NCI-H524 treated with DMSO at 0.1 percent for 48 hours (cell line): ENCODE measurements around the gene MARCOL.

Experiments
- DNase-seq: peaks from one replicate; lab custom pipeline; 2025; lab: John Stamatoyannopoulos, UW

Gene MARCOL

GRCh38 chr5:148238418-148238794 is at the start of gene MARCOL:
MARCOL (plus strand) TSS chr5:148238525; CDS start chr5:148238598, 73 bp downstream.
- DNase-seq: no peak

GRCh38 chr5:148191010-148191409 is 47.3 kb upstream of the MARCOL start:
- DNase-seq: no peak

GRCh38 chr5:148193202-148193601 is 45.1 kb upstream of the MARCOL start:
- no peak for DNase-seq

DNA sequence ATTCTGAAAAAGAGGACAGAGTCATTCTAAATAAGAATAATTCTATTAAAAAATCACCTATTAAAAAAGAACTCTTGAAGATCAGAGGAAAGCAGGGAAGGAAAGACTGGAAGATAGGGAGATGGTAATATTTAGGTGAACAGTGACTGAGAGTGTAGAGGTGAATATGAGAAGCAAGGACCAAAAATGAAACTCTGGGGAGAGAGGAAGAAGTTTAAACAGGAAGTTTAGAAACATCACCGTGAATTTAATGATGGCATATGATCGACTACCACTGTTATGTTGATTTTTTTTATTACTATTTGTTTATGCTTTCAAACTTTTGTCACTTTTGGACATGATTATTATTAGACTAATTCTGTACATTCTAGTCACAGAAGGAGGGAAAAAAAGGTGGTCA is 37.2 kb upstream of the MARCOL start:
- DNase-seq: no peak

GRCh38 chr5:148202531-148203203 is 35.7 kb upstream of the MARCOL start, which contains the start of gene SPINK6:
SPINK6 (plus strand) TSS chr5:148203042; CDS start chr5:148203097, 55 bp downstream.
- no peak for DNase-seq

GRCh38 chr5:148205044-148205806 is 33.1 kb upstream of the MARCOL start:
- DNase-seq: no peak

DNA sequence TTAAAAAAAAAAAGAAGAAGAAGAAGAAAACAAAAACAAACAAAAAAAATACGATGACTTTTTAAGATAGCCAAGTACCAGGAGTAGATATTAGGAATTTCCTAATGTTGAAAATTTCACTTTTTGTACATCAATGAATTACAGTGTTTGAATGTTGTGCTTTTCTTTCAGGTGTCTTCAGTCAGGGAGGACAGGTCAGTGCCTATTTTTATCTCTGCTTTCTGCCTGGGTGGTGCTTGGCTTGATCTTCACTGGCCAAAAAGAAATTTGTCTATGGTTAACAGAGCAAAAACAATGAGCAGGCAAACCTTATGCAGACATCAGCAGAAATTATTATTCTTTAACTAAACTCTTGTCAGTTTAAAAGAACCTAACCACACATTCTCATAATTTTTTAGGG is 32.5 kb upstream of the MARCOL start:
- no peak for DNase-seq

GRCh38 chr5:148206620-148207019 is 31.7 kb upstream of the MARCOL start:
- no peak for DNase-seq

GRCh38 chr5:148208226-148208625 is 30.1 kb upstream of the MARCOL start:
- DNase-seq: no peak

DNA sequence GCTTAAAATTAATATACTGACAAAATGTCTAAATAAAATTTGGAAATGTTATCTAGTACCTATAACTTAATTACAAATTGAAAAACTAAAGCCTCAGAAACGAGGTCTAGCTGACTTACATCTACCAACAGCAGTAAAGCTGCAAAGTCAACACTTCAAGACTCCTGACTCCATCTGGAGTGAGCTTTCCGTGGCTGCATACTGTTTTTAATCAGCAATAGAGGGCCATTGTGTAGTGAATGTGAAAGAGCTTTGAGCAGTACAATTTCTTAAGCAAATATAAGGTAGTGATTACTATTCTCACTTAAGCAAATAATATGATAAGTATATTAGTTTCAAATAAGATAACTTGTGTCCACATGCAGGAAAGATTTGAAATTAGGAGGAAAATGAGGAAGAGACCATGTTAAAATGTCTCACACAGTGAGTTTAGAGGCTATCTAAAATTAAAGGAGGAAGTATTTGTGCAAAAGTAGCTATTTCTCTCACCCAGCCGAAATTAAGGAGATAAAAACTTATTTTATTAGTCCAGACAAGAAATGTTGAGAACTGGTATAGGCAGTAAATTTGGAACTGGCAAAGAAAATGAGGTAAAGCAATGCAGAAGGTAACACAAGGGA is 29.1 kb upstream of the MARCOL start:
- DNase-seq: no peak

GRCh38 chr5:148214665-148215185 is 23.6 kb upstream of the MARCOL start:
- DNase-seq: no peak

GRCh38 chr5:148221508-148221907 is 16.8 kb upstream of the MARCOL start:
- no peak for DNase-seq

- DNase-seq: no peak
Observed at GRCh38 chr5:148224117-148224742, 14.1 kb upstream of the MARCOL start.

DNA sequence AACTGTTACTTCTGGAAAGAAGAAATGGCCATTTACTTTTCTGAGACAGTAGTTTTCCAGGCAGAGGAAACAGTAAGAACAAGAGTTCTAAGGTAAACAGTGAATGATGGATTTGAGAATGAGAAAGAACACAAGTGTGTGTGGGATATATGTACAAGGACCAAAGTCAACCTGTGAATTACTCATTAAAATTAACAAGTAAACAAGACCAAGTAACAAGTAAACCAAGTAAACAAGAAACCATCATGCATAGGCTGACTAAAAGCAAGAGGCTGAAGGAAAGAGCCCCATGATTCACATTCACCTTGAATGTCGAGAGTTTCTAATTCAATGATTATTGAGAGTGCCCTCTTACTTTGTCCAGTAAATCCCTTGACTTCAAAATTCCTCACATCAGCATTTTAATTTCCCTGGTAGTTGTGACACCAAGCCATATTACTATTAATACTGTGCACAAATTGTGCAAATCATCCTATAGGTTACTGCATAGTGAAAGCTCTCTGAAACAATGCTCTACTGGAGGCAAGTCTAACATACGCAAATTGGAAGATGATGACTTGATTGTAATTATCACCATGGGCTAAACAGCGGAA is 9.8 kb upstream of the MARCOL start:
- DNase-seq: no peak

DNA sequence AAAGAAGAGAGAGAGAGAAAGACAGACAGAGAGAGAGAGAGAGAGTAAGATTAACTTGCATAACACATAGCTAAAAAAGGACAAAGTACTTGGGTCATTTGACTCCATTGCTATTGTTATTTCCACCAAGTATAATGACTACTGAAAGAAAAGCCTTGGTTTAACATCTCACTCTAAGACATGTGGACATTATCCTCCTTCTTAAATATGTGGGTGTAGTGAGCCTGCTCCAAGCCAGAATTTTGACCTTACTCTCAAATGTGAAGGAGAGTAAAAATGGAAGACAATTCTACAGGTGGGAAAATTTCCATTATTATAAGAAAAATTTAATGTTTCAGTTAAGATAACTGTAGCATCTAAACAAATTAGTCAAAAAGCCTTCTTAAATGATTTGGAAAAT is 8.5 kb upstream of the MARCOL start:
- DNase-seq: no peak

DNA sequence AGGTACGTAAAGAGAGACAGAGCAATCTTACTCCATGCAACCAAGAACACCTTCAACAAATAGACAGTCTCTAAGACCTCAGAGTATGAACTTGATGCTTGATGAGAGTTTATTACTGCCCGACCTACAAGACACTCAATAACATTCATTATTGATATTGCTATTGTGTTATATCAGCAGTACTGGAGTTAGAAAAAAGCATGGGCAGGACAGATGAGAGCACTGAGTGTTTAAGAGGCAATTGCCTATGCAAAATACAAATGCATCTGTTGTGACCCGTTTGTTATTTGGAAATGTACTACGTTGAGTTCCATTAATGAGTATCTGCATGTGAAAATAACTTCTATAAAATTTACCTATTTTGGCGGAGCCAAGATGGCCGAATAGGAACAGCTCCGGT is 8.1 kb upstream of the MARCOL start:
- no peak for DNase-seq

DNA sequence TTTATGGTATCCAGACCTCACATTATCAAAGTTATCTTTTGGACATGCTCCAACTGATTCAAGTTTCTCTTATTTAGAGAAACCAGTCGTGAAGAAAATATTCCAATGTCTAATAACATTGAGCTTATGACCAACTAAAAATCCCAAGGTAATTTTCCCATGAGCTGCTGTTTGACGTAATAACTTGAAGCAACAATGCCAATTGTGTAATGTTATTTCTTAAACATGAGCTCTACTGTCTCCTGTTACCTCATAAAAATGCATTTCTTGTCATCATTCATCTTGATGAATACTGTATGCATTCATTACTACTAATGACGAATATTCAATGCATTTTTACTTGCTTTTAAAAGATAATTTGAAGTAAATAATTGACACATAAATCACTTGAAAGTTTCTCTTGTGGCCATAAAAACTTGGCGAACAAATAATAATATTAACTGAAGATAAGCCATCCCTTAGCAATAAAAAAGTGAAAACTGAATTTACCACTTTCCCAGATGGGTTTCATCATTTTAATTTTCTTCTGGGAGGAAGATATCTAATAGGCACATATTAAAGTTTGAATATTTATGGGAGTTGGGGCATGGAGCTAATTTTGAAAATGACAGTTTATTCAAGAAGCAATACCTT is 424 bp upstream of the MARCOL start:
- DNase-seq: no peak

- DNase-seq: no peak
Observed at GRCh38 chr5:148248894-148249293, 10.6 kb downstream of the MARCOL start.

DNA sequence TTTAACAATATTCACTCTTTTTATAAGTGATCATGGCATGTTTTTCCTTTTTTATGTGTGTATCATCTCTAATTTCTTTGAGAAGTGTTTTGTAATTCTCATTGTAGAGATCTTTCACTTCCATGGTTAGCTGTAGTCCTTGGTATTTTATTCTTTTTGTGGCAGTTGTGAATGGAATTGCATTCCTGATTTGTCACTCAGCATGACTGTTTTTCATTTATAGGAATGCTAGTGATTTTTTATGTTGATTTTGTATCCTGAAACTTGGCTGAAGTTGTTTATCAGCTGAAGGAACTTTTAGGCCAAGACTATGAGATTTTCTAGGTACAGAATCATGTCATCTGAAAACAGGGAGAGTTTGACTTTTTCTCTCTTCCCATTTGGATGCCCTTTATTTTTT is 17.1 kb downstream of the MARCOL start:
- DNase-seq: no peak

DNA sequence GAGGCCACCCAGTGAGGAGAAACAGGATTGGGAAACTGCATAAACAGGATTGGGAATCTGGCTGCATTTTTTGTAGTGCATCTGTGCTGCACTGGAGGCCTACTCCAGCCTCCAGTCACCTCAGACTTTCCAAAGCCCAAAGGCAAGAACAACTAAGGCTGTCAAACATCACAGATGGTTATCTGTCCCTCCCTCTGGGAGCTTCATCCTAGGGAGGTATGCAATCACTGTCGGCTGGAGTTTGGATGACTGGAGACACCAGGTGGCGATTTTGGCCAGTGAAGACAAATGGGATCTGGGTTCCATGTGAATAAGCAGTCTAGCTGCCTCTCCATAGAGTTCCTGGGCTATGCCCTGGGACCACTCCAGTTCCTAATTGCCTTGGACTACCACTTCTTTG is 21.0 kb downstream of the MARCOL start:
- no peak for DNase-seq

DNA sequence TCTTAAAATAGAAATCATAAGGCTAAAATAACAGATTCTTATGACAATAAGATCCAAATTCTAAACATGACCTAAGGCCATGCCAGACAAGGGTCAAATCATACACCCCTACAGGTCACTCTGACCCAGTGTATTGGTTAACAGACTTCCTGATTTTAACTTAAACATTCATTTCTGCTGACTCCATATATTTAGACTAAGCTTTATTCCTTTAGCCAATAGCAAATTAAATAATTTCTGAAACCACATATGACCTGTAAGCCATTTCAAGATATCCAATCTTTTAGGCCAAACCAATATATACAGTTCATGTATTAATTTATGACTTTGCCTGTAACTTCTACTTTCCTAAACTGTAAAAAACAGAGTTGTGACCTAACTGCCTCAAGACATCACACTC is 22.9 kb downstream of the MARCOL start:
- DNase-seq: no peak

- no peak for DNase-seq
Observed at GRCh38 chr5:148267962-148268361, 29.6 kb downstream of the MARCOL start.
